Activated CD8-positive, alpha-beta memory T cell treated with anti-CD3 and anti-CD28 coated beads, Interleukin-2, amount 10 ng/mL, durations not matched to agents 7 days and 5 days (primary cell): Measurements from ENCODE around the gene EPHB2. TPM values are rescaled to one million over a fixed set of nuclear protein-coding genes. Genes with fewer than 3 reads are reported as not detected.

ENCODE experiments used
- ATAC-seq: fragments of 150-1000 bp; cut with Tn5 transposase; one replicate; pipeline ENCODE4 v1.10.0; 2021; ENCODE audit warnings: moderate library complexity
- CTCF ChIA-PET: fragments of 350-600 bp; sonication (Branson Sonifier 250); formaldehyde crosslinking; loops from one replicate; lab custom pipeline; 2021; ENCODE audit warnings: antibody characterized with exemption; lab: Charles Lee
- DNase-seq: peaks from one replicate; pipeline ENCODE4 v3.0.0-alpha.2; 2020
- H3K27ac Mint-ChIP-seq: one replicate; pipeline ENCODE4 v1.8.0; 2021; ENCODE audit warnings: mild to moderate bottlenecking, mixed read lengths
- H3K27me3 Mint-ChIP-seq: one replicate; pipeline ENCODE4 v1.8.0; 2021; ENCODE audit warnings: mixed read lengths
- H3K36me3 Mint-ChIP-seq: one replicate; pipeline ENCODE4 v1.8.0; 2021; ENCODE audit warnings: mild to moderate bottlenecking, mixed read lengths
- H3K4me1 Mint-ChIP-seq: one replicate; pipeline ENCODE4 v1.8.0; 2021; ENCODE audit warnings: mixed read lengths
- H3K4me3 Mint-ChIP-seq: one replicate; pipeline ENCODE4 v1.8.0; 2021; ENCODE audit warnings: mild to moderate bottlenecking, moderate library complexity, mixed read lengths
- H3K9me3 Mint-ChIP-seq: one replicate; pipeline ENCODE4 v1.8.0; 2022; ENCODE audit warnings: low read depth, mixed read lengths
- total RNA-seq, 2 experiments: library from RNA; stranded (reverse); gene quantifications; one replicate each; pipeline ENCODE4 v1.2.3, GENCODE V29; 2021

Gene EPHB2
- total RNA-seq, 2 experiments from 2014 or later: 0.09 TPM

GRCh38 chr1:22714455-22714854 lies 3.8 kb downstream of the EPHB2 start:
- H3K9me3 Mint-ChIP-seq: no peaks in the 10 kb centered on the region
- H3K36me3 Mint-ChIP-seq: no peaks in the 10 kb centered on the region
- H3K4me3 Mint-ChIP-seq: no peak overlapping the region
- no peak overlapping the region for H3K27ac Mint-ChIP-seq
- peaks cover 42% of the 10 kb centered on the region for H3K27me3 Mint-ChIP-seq
- H3K4me1 Mint-ChIP-seq: peaks cover 19% of the 10 kb centered on the region
- CTCF ChIA-PET: interaction anchor here (1.9 kb wide), 1 partner anchor 10 kb away, joined by 7 read pairs; no protein-coding TSS in a partner anchor
- DNase-seq (no peak), ATAC-seq (no peak)

GRCh38 chr1:22717037-22717760 lies 6.6 kb downstream of the EPHB2 start:
- Mint-ChIP-seq H3K4me1 (peaks cover 9% of the 10 kb centered on the region), H3K4me3 (no peak overlapping the region), H3K36me3 (no peaks in the 10 kb centered on the region), H3K27me3 (peaks cover 34% of the 10 kb centered on the region), H3K27ac (no peak overlapping the region), H3K9me3 (no peaks in the 10 kb centered on the region)
- ATAC-seq: no peak
- CTCF ChIA-PET: interaction anchor here (2.3 kb wide), 1 partner anchor 13 kb away, joined by 9 read pairs; no protein-coding TSS in a partner anchor
- DNase-seq: no peak

GRCh38 chr1:22721122-22721873 lies 10.7 kb downstream of the EPHB2 start:
- Mint-ChIP-seq H3K9me3 (no peaks in the 10 kb centered on the region), H3K27me3 (peaks cover 32% of the 10 kb centered on the region), H3K36me3 (no peaks in the 10 kb centered on the region), H3K4me1 (no peaks in the 10 kb centered on the region), H3K27ac (no peak overlapping the region), H3K4me3 (no peak overlapping the region)
- CTCF ChIA-PET: interaction anchor here (0.9 to 2.0 kb wide), 2 partner anchors 13 to 17 kb away, joined by 3 to 7 read pairs; no protein-coding TSS in a partner anchor
- no peak for DNase-seq
- ATAC-seq: no peak

- Mint-ChIP-seq H3K9me3 (no peaks in the 10 kb centered on the region), H3K4me3 (no peak overlapping the region), H3K27me3 (peaks cover 33% of the 10 kb centered on the region), H3K36me3 (no peaks in the 10 kb centered on the region), H3K4me1 (no peaks in the 10 kb centered on the region), H3K27ac (no peak overlapping the region)
- CTCF ChIA-PET: interaction anchor here (0.7 to 2.0 kb wide), 2 partner anchors 19 kb away, joined by 3 to 7 read pairs; no protein-coding TSS in a partner anchor
- ATAC-seq (no peak), DNase-seq (no peak)
Observed at GRCh38 chr1:22722901-22723550, 12.4 kb downstream of the EPHB2 start.

GRCh38 chr1:22727873-22728272 lies 17.2 kb downstream of the EPHB2 start:
- DNase-seq: no peak
- no peak overlapping the region for H3K4me3 Mint-ChIP-seq
- no peaks in the 10 kb centered on the region for H3K9me3 Mint-ChIP-seq
- no peaks in the 10 kb centered on the region for H3K4me1 Mint-ChIP-seq
- no peak for ATAC-seq
- no peaks in the 10 kb centered on the region for H3K36me3 Mint-ChIP-seq
- H3K27ac Mint-ChIP-seq: no peak overlapping the region
- CTCF ChIA-PET: no interaction called here
- H3K27me3 Mint-ChIP-seq: peaks cover 26% of the 10 kb centered on the region

GRCh38 chr1:22728751-22729399 lies 18.2 kb downstream of the EPHB2 start:
- H3K4me1 Mint-ChIP-seq: no peaks in the 10 kb centered on the region
- no peak overlapping the region for H3K27ac Mint-ChIP-seq
- H3K9me3 Mint-ChIP-seq: no peaks in the 10 kb centered on the region
- peaks cover 24% of the 10 kb centered on the region for H3K27me3 Mint-ChIP-seq
- DNase-seq (no peak), ATAC-seq (no peak)
- CTCF ChIA-PET: no interaction called here
- H3K36me3 Mint-ChIP-seq: no peaks in the 10 kb centered on the region
- no peak overlapping the region for H3K4me3 Mint-ChIP-seq

- ATAC-seq (no peak), DNase-seq (no peak)
- Mint-ChIP-seq H3K4me1 (no peaks in the 10 kb centered on the region), H3K27ac (no peak overlapping the region), H3K27me3 (peaks cover 19% of the 10 kb centered on the region), H3K9me3 (no peaks in the 10 kb centered on the region), H3K36me3 (no peaks in the 10 kb centered on the region), H3K4me3 (no peak overlapping the region)
- CTCF ChIA-PET: no interaction called here
Observed at GRCh38 chr1:22729400-22729773, 18.7 kb downstream of the EPHB2 start.

GRCh38 chr1:22729912-22730311 lies 19.3 kb downstream of the EPHB2 start:
- Mint-ChIP-seq H3K4me3 (no peak overlapping the region), H3K36me3 (no peaks in the 10 kb centered on the region), H3K27ac (no peak overlapping the region), H3K9me3 (no peaks in the 10 kb centered on the region), H3K27me3 (peaks cover 15% of the 10 kb centered on the region), H3K4me1 (no peaks in the 10 kb centered on the region)
- ATAC-seq: no peak
- CTCF ChIA-PET: no interaction called here
- DNase-seq: no peak

- Mint-ChIP-seq H3K36me3 (no peaks in the 10 kb centered on the region), H3K27ac (no peak overlapping the region), H3K4me3 (no peak overlapping the region), H3K4me1 (no peaks in the 10 kb centered on the region), H3K27me3 (no peaks in the 10 kb centered on the region), H3K9me3 (no peaks in the 10 kb centered on the region)
- no peak for ATAC-seq
- CTCF ChIA-PET: interaction anchor here (0.6 to 0.8 kb wide), 2 partner anchors 28 to 30 kb away, joined by 3 to 4 read pairs; no protein-coding TSS in a partner anchor
- DNase-seq: no peak
Observed at GRCh38 chr1:22731924-22732720, 21.5 kb downstream of the EPHB2 start.

- CTCF ChIA-PET: interaction anchor here (1.1 kb wide), 1 partner anchor 29 kb away, joined by 4 read pairs; no protein-coding TSS in a partner anchor
- Mint-ChIP-seq H3K4me1 (no peaks in the 10 kb centered on the region), H3K9me3 (no peaks in the 10 kb centered on the region), H3K4me3 (no peak overlapping the region), H3K36me3 (no peaks in the 10 kb centered on the region), H3K27me3 (no peaks in the 10 kb centered on the region), H3K27ac (no peak overlapping the region)
- ATAC-seq (no peak), DNase-seq (no peak)
Observed at GRCh38 chr1:22733643-22734042, 23.0 kb downstream of the EPHB2 start.

- H3K27me3 Mint-ChIP-seq: peaks cover under 1% of the 10 kb centered on the region
- no peak for DNase-seq
- H3K4me3 Mint-ChIP-seq: no peak overlapping the region
- no peak overlapping the region for H3K27ac Mint-ChIP-seq
- H3K36me3 Mint-ChIP-seq: no peaks in the 10 kb centered on the region
- CTCF ChIA-PET: no interaction called here
- ATAC-seq: no peak
- H3K9me3 Mint-ChIP-seq: no peaks in the 10 kb centered on the region
- H3K4me1 Mint-ChIP-seq: no peaks in the 10 kb centered on the region
Observed at GRCh38 chr1:22736501-22737080, 26.0 kb downstream of the EPHB2 start.

- H3K36me3 Mint-ChIP-seq: no peaks in the 10 kb centered on the region
- H3K27ac Mint-ChIP-seq: no peak overlapping the region
- peaks cover 8% of the 10 kb centered on the region for H3K27me3 Mint-ChIP-seq
- no peak overlapping the region for H3K4me3 Mint-ChIP-seq
- CTCF ChIA-PET: no interaction called here
- H3K9me3 Mint-ChIP-seq: no peaks in the 10 kb centered on the region
- ATAC-seq (no peak), DNase-seq (no peak)
- no peaks in the 10 kb centered on the region for H3K4me1 Mint-ChIP-seq
Observed at GRCh38 chr1:22737374-22738068, 26.9 kb downstream of the EPHB2 start.
